HL-60 (cell line): Measurements from ENCODE around the gene TRABD.

Source experiments
- DNase-seq, 2 experiments: peaks; one replicate each; pipeline ENCODE4 v3.0.0-alpha.2; 2010 to 2020; ENCODE audit warnings: low read depth in 1 of 2, low spot score in 1 of 2
- H3K27ac ChIP-seq: fragments of 250-450 bp; sonication (Bioruptor Pico); replicated peaks from 2 replicates; pipeline ENCODE4 v1.5.1; 2020; ENCODE audit warnings: mild to moderate bottlenecking, moderate library complexity
- H3K27me3 ChIP-seq: fragments of 250-450 bp; sonication (Bioruptor Pico); 2 replicates; pipeline ENCODE4 v1.5.1; 2021; ENCODE audit warnings: mild to moderate bottlenecking, moderate library complexity; ENCODE audit not compliant: insufficient read depth, poor library complexity, severe bottlenecking
- H3K4me3 ChIP-seq: replicated peaks from 2 replicates; pipeline ENCODE4 v1.5.1; 2011; ENCODE audit warnings: mild to moderate bottlenecking, control low read depth, low read length; ENCODE audit not compliant: insufficient read depth
- CTCF ChIP-seq: IDR thresholded peaks from one replicate; pipeline ENCODE4 v1.5.1; 2011; ENCODE audit warnings: low read length, control low read depth, inconsistent platforms; ENCODE audit not compliant: insufficient read depth
- GABPA ChIP-seq: IDR thresholded peaks from 2 replicates; pipeline ENCODE4 v1.6.1; 2012; ENCODE audit warnings: low read depth
- POLR2AphosphoS5 ChIP-seq: IDR thresholded peaks from 2 replicates; pipeline ENCODE4 v1.6.1; 2012; ENCODE audit warnings: low read depth
- REST ChIP-seq: IDR thresholded peaks from 2 replicates; pipeline ENCODE4 v1.6.1; 2012; ENCODE audit warnings: low read depth; ENCODE audit not compliant: insufficient replicate concordance
- SPI1 ChIP-seq: IDR thresholded peaks from 2 replicates; pipeline ENCODE4 v1.6.1; 2012; ENCODE audit warnings: low read depth, mild to moderate bottlenecking, borderline replicate concordance

Gene TRABD

GRCh38 chr22:50157709-50158375 is 27.9 kb upstream of the TRABD start:
- H3K27me3 ChIP-seq = no peaks in the 10 kb centered on the region
- DNase-seq = no peak
- no peak overlapping the region for H3K4me3 ChIP-seq
- TF ChIP-seq CTCF (no peak), GABPA (no peak)
- H3K27ac ChIP-seq = no peak overlapping the region

- DNase-seq = no peak
- Histone ChIP-seq H3K27ac (no peak overlapping the region), H3K4me3 (no peak overlapping the region), H3K27me3 (no peaks in the 10 kb centered on the region)
- TF ChIP-seq CTCF = no peak
- TF ChIP-seq SPI1 = no peak
- no peak for TF ChIP-seq GABPA
- no peak for TF ChIP-seq REST
- no peak for TF ChIP-seq POLR2AphosphoS5
Measured at GRCh38 chr22:50160947-50161346, 24.8 kb upstream of the TRABD start.

GRCh38 chr22:50161508-50162390 is 24.0 kb upstream of the TRABD start:
- TF ChIP-seq REST (no peak), GABPA (no peak), SPI1 (no peak), POLR2AphosphoS5 (no peak)

GRCh38 chr22:50162391-50162956 is 23.2 kb upstream of the TRABD start:
- Histone ChIP-seq H3K4me3 (no peak overlapping the region), H3K27me3 (no peaks in the 10 kb centered on the region), H3K27ac (no peak overlapping the region)
- no peak for DNase-seq
- no peak for TF ChIP-seq REST
- TF ChIP-seq POLR2AphosphoS5 = no peak
- no peak for TF ChIP-seq CTCF
- no peak for TF ChIP-seq SPI1
- no peak for TF ChIP-seq GABPA

More at GRCh38 chr22:50161508-50162390, 24.0 kb upstream of the TRABD start:
- H3K27ac ChIP-seq = no peak overlapping the region
- no peak for DNase-seq
- no peak overlapping the region for H3K4me3 ChIP-seq
- no peaks in the 10 kb centered on the region for H3K27me3 ChIP-seq
